Fibroblast of lung (primary cell): Measurements from ENCODE around the gene TEC. TPM values are rescaled to one million over a fixed set of nuclear protein-coding genes. Genes with fewer than 3 reads are reported as not detected.

Experiments used
- DNase-seq, 2 donors: peaks; one replicate each; pipeline versions ENCODE4 v3.0.0 to v3.0.0-alpha.2; 2010; ENCODE audit warnings: low read depth in 2 of 2
- H2AFZ ChIP-seq: 2 replicates; pipeline ENCODE4 v1.5.1; 2012; ENCODE audit warnings: low read length, control low read depth, inconsistent platforms
- H3K27ac ChIP-seq: 2 replicates; pipeline ENCODE4 v1.5.1; 2011; ENCODE audit warnings: low read length, control low read depth; ENCODE audit not compliant: insufficient read depth
- H3K27me3 ChIP-seq: 2 replicates; pipeline ENCODE4 v1.5.1; 2011; ENCODE audit warnings: mild to moderate bottlenecking, low read length; ENCODE audit not compliant: control insufficient read depth, insufficient read depth
- H3K36me3 ChIP-seq: 2 replicates; pipeline ENCODE4 v1.5.1; 2011; ENCODE audit warnings: low read length; ENCODE audit not compliant: control insufficient read depth, insufficient read depth
- H3K4me1 ChIP-seq: 2 replicates; pipeline ENCODE4 v1.5.1; 2011; ENCODE audit warnings: low read length; ENCODE audit not compliant: control insufficient read depth, insufficient read depth; ENCODE audit errors: extremely low read depth
- H3K4me2 ChIP-seq: 2 replicates; pipeline ENCODE4 v1.5.1; 2011; ENCODE audit warnings: low read length, control low read depth; ENCODE audit not compliant: insufficient read depth; ENCODE audit errors: extremely low read depth
- H3K4me3 ChIP-seq, 4 experiments: fragments of 200-600 bp in 1 of 4; sonication (generic) in 1 of 4; replicated peaks in 1 of 4; 2 replicates each; pipeline ENCODE4 v1.5.1; 2011 to 2016; ENCODE audit warnings: low read length in 4 of 4, low read depth in 3 of 4, mild to moderate bottlenecking in 3 of 4, control low read depth in 2 of 4, inconsistent platforms in 1 of 4, mixed read lengths in 1 of 4; ENCODE audit not compliant: insufficient read depth in 1 of 4; ENCODE audit errors: control extremely low read depth in 1 of 4
- H3K79me2 ChIP-seq: 2 replicates; pipeline ENCODE4 v1.5.1; 2012; ENCODE audit warnings: mild to moderate bottlenecking, low read length, inconsistent platforms; ENCODE audit not compliant: control insufficient read depth, insufficient read depth
- H3K9ac ChIP-seq: 2 replicates; pipeline ENCODE4 v1.5.1; 2011; ENCODE audit warnings: mild to moderate bottlenecking, low read length, control low read depth; ENCODE audit not compliant: insufficient read depth
- H3K9me3 ChIP-seq: 2 replicates; pipeline ENCODE4 v1.5.1; 2012; ENCODE audit warnings: low read depth, low read length; ENCODE audit not compliant: control insufficient read depth, insufficient read depth
- H4K20me1 ChIP-seq: 2 replicates; pipeline ENCODE4 v1.5.1; 2011; ENCODE audit warnings: low read length; ENCODE audit not compliant: control insufficient read depth, insufficient read depth; ENCODE audit errors: extremely low read depth
- EZH2 ChIP-seq: IDR thresholded peaks from 2 replicates; pipeline ENCODE4 v1.5.1; 2012; ENCODE audit warnings: low read length, control low read depth, mild to moderate bottlenecking; ENCODE audit errors: missing control alignments
- polyA plus RNA-seq, 2 donors: library from polyadenylated mRNA; depleted of rRNA in 1 of 2; stranded (reverse) in 1 of 2; unstranded in 1 of 2; fragments of >200 nt; gene quantifications; 2 replicates each; pipeline ENCODE4 v1.2.1, GENCODE V29; 2011 to 2012; ENCODE audit warnings: missing spikeins in 1 of 2
- total RNA-seq: library from RNA; depleted of rRNA; stranded (reverse); fragments of >200 nt; gene quantifications from 2 replicates; pipeline ENCODE4 v1.2.1, GENCODE V29; 2014
- TF ChIP-seq, protein P1 (sequence below), 2 donors: IDR thresholded peaks in 1 of 2; conservative IDR thresholded peaks in 1 of 2; 1 replicate in 1 of 2; 2 replicates in 1 of 2; pipeline ENCODE4 v1.5.1; 2011 to 2012; ENCODE audit warnings: low read length in 2 of 2, control low read depth in 1 of 2, inconsistent platforms in 1 of 2, low read depth in 1 of 2, mild to moderate bottlenecking in 1 of 2

The TEC gene
- total and polyA plus RNA-seq, 2 donors (not counting 1 experiment from before 2014, with no cell fraction given), result 0.79 to 5.3 TPM

DNA sequence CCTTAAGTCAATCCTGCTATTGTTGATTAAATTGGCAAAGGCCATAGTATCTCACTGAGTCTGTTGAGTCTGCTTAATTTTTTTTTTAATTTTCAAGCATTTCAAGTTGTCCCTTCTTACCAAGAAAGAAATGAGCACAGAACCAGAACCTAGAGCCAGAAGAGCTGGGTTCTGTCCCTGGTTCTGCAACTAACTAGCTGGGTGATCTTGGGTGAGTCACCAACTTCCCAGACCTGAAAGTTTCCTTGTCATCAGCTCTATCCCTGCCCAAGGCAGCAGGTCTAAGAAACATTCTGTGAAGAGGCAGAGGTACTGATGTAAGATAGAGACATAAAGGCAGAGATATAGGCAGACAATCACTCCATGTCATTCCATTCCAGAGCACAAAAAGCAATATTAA lies 17.3 kb downstream of the TEC start:
- Histone ChIP-seq H3K9ac (no peak overlapping the region), H2AFZ (no peak overlapping the region), H3K4me1 (peaks cover 4% of the 10 kb centered on the region), H3K4me2 (no peak overlapping the region), H3K27ac (no peak overlapping the region), H4K20me1 (no peaks in the 10 kb centered on the region), H3K9me3 (no peaks in the 10 kb centered on the region), H3K36me3 (no peaks in the 10 kb centered on the region), H3K79me2 (no peaks in the 10 kb centered on the region), H3K27me3 (no peaks in the 10 kb centered on the region), H3K4me3 (no peak overlapping the region)
- TF ChIP-seq EZH2, result no peak
- TF ChIP-seq, protein P1, sequence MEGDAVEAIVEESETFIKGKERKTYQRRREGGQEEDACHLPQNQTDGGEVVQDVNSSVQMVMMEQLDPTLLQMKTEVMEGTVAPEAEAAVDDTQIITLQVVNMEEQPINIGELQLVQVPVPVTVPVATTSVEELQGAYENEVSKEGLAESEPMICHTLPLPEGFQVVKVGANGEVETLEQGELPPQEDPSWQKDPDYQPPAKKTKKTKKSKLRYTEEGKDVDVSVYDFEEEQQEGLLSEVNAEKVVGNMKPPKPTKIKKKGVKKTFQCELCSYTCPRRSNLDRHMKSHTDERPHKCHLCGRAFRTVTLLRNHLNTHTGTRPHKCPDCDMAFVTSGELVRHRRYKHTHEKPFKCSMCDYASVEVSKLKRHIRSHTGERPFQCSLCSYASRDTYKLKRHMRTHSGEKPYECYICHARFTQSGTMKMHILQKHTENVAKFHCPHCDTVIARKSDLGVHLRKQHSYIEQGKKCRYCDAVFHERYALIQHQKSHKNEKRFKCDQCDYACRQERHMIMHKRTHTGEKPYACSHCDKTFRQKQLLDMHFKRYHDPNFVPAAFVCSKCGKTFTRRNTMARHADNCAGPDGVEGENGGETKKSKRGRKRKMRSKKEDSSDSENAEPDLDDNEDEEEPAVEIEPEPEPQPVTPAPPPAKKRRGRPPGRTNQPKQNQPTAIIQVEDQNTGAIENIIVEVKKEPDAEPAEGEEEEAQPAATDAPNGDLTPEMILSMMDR (conservative IDR thresholded peaks at IDR 0.05 in 1 of 2, IDR thresholded peaks at IDR 0.05 in 1 of 2; ENCODE audit: low read depth in 1 of 2, low read length in 2 of 2), result no peak
- no peak for DNase-seq

DNA sequence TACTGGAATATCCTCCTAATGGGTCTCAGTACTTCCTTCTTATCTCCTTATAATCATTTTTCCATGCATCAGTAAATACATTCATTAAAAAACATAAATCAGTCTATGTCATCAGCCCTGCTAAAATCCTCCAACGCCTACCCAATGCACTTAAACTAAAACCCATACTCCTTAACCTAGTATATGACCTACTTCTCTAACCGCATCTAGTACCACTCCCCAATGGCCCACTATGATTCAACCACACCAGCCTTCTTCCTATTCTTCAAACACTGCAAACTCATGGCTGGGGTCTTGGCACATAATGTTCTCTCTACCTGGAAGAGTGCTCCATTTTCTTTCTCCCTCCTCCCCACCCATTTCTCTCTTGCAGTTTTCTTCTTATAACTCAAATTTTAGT lies 18.7 kb downstream of the TEC start:
- Histone ChIP-seq H3K9me3 (no peaks in the 10 kb centered on the region), H3K36me3 (no peaks in the 10 kb centered on the region), H3K4me1 (peaks cover 7% of the 10 kb centered on the region), H3K79me2 (no peaks in the 10 kb centered on the region), H4K20me1 (no peaks in the 10 kb centered on the region), H3K4me2 (no peak overlapping the region), H3K27ac (no peak overlapping the region), H3K9ac (no peak overlapping the region), H2AFZ (no peak overlapping the region), H3K27me3 (no peaks in the 10 kb centered on the region), H3K4me3 (no peak overlapping the region)
- TF ChIP-seq EZH2, result no peak
- TF ChIP-seq, protein P1 (conservative IDR thresholded peaks at IDR 0.05 in 1 of 2, IDR thresholded peaks at IDR 0.05 in 1 of 2; ENCODE audit: low read depth in 1 of 2, low read length in 2 of 2), result no peak
- no peak for DNase-seq

DNA sequence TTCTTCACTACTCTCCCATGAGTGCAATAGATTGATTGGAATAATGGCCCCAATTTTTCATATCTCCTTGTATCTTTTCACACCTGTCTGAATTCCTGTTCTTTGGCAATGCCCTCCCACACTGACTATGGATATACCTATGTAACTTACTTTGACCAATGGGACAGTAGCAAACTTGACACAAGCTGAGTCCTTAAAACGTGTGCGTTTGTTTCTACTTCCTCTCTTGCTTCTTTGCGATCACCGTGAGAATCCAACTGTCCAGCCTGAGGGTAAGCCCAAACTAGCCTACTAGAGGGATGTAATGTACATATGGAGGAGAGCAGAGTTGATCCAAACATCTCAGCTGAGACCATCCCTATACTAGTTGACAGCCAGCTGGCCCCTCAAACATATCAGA lies 19.3 kb downstream of the TEC start:
- H3K27ac ChIP-seq, result no peak overlapping the region
- H3K4me3 ChIP-seq, result no peak overlapping the region
- no peak for DNase-seq
- H3K27me3 ChIP-seq, result no peaks in the 10 kb centered on the region
- H3K4me2 ChIP-seq, result no peak overlapping the region
- TF ChIP-seq EZH2, result no peak
- TF ChIP-seq, protein P1 (conservative IDR thresholded peaks at IDR 0.05 in 1 of 2, IDR thresholded peaks at IDR 0.05 in 1 of 2; ENCODE audit: low read depth in 1 of 2, low read length in 2 of 2), result no peak
- no peak overlapping the region for H2AFZ ChIP-seq
- no peaks in the 10 kb centered on the region for H3K79me2 ChIP-seq
- no peaks in the 10 kb centered on the region for H3K9me3 ChIP-seq
- H3K36me3 ChIP-seq, result no peaks in the 10 kb centered on the region
- H3K4me1 ChIP-seq, result peaks cover 7% of the 10 kb centered on the region
- H4K20me1 ChIP-seq, result no peaks in the 10 kb centered on the region
- no peak overlapping the region for H3K9ac ChIP-seq
